Suprapubic skin (tissue), 4 donors: ENCODE measurements around the gene DNAJC6. TPM values are rescaled to one million over a fixed set of nuclear protein-coding genes. Genes with fewer than 3 reads are reported as not detected.

Source experiments
- DNase-seq, 2 donors: peaks; one replicate each; pipeline ENCODE4 v3.0.0-alpha.2; 2019; ENCODE audit warnings: low spot score in 2 of 2
- H3K27ac ChIP-seq: fragments of 200-600 bp; sonication (generic); one replicate; pipeline ENCODE4 v1.5.1; 2019
- H3K27me3 ChIP-seq: fragments of 200-600 bp; sonication (generic); one replicate; pipeline ENCODE4 v1.5.1; 2019
- H3K36me3 ChIP-seq: fragments of 200-600 bp; sonication (generic); one replicate; pipeline ENCODE4 v1.5.1; 2019
- H3K4me1 ChIP-seq: fragments of 200-600 bp; sonication (generic); one replicate; pipeline ENCODE4 v1.5.1; 2019
- H3K4me3 ChIP-seq: fragments of 200-600 bp; sonication (generic); one replicate; pipeline ENCODE4 v1.5.1; 2019; ENCODE audit warnings: mild to moderate bottlenecking
- H3K9me3 ChIP-seq: fragments of 200-600 bp; sonication (generic); one replicate; pipeline ENCODE4 v1.5.1; 2019
- EP300 ChIP-seq: sonication (generic); formaldehyde crosslinking; IDR thresholded peaks from one replicate; pipeline ENCODE4 v1.6.1; 2017; ENCODE audit warnings: antibody characterized with exemption
- POLR2A ChIP-seq, 2 donors: fragments of 450-650 bp; IDR thresholded peaks; one replicate each; pipeline ENCODE4 v1.6.1; 2017; ENCODE audit warnings: antibody characterized with exemption in 2 of 2, mild to moderate bottlenecking in 2 of 2, moderate library complexity in 2 of 2
- POLR2AphosphoS5 ChIP-seq, 3 donors: sonication (generic); formaldehyde crosslinking; IDR thresholded peaks; one replicate each; pipeline ENCODE4 v1.6.1; 2017; ENCODE audit warnings: antibody characterized with exemption in 3 of 3
- WGBS: methylation state at CpG from one replicate; pipeline ENCODE4 v1.1.5; 2018; 5-methylcytosine and 5-hydroxymethylcytosine counted together
- total RNA-seq, 4 donors: library from RNA; depleted of rRNA; stranded (reverse); fragments of >200 nt; gene quantifications; one replicate each; pipeline ENCODE4 v1.1.0, GENCODE V29; 2016
- TF ChIP-seq, protein P1 (sequence below), 2 donors: fragments of 200-600 bp in 1 of 2; fragments of 450-650 bp in 1 of 2; sonication (generic) in 1 of 2; IDR thresholded peaks; one replicate each; pipeline ENCODE4 v1.5.1; 2016 to 2019; ENCODE audit warnings: antibody characterized with exemption in 2 of 2, mild to moderate bottlenecking in 1 of 2, moderate library complexity in 1 of 2

DNAJC6 gene
- total RNA-seq, 4 donors from 2014 or later = 1.7 to 3.8 (median 3.5) TPM

DNA sequence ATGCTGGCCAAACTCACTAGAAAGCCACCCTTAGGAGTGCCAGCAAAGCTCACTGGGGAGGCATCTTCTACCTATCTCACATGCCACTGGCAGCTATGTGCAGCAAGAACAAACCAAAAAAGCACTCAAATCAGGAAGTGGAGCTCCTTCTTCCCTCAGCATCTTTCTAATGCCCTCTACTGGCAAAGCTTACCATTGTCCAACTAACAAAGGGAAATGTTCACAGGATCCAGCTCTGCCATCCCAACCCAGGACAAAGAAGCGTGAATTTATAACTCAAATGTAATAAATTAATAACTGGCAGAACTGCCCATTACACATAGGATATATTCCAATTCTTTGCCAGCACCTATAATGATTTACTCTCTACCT is 150.0 kb downstream of the DNAJC6 start:
- H3K4me1 ChIP-seq = no peaks in the 10 kb centered on the region
- H3K36me3 ChIP-seq = no peaks in the 10 kb centered on the region
- no peak overlapping the region for H3K4me3 ChIP-seq
- H3K9me3 ChIP-seq = no peaks in the 10 kb centered on the region
- WGBS = 75% methylated on average over 1 of the region's 1 CpG
- no peaks in the 10 kb centered on the region for H3K27me3 ChIP-seq
- DNase-seq = no peak
- TF ChIP-seq POLR2A (IDR thresholded peaks at IDR 0.05) (no peak), POLR2AphosphoS5 (IDR thresholded peaks at IDR 0.05) (no peak), EP300 (no peak)
- TF ChIP-seq, protein P1, sequence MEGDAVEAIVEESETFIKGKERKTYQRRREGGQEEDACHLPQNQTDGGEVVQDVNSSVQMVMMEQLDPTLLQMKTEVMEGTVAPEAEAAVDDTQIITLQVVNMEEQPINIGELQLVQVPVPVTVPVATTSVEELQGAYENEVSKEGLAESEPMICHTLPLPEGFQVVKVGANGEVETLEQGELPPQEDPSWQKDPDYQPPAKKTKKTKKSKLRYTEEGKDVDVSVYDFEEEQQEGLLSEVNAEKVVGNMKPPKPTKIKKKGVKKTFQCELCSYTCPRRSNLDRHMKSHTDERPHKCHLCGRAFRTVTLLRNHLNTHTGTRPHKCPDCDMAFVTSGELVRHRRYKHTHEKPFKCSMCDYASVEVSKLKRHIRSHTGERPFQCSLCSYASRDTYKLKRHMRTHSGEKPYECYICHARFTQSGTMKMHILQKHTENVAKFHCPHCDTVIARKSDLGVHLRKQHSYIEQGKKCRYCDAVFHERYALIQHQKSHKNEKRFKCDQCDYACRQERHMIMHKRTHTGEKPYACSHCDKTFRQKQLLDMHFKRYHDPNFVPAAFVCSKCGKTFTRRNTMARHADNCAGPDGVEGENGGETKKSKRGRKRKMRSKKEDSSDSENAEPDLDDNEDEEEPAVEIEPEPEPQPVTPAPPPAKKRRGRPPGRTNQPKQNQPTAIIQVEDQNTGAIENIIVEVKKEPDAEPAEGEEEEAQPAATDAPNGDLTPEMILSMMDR (IDR thresholded peaks at IDR 0.05) = peak in 1 of 2 donors; percentile 19
- no peak overlapping the region for H3K27ac ChIP-seq

Other genes starting within 250 kb of the DNAJC6 start
- gene AK4, start 161.3 kb upstream of the DNAJC6 start, total RNA-seq = 10 to 100 TPM; 35.7 to 62.5 (median 54.8) TPM
- 10 to 100 TPM in 1 of 4 donors, 1 to 10 TPM in 3; 3.9 to 12.4 (median 6.7) TPM for gene LEPR, start 111.1 kb downstream of the DNAJC6 start, total RNA-seq
- 10 to 100 TPM; 34.6 to 52.4 (median 44.2) TPM for gene LEPROT, start 111.1 kb downstream of the DNAJC6 start, total RNA-seq